Jurkat, Clone E6-1 (cell line): ENCODE data around the gene PITPNM1. TPM values are rescaled to one million over a fixed set of nuclear protein-coding genes. Genes with fewer than 3 reads are reported as not detected.
A peak's percentile ranks its signal among the peaks of the same experiment; 100 is the strongest.
"Not testable (repeated sequence)": the region's sequence is repeated elsewhere in the genome, so short reads cannot be mapped to it uniquely, and the experiment has no call there.

ENCODE experiments used
- DNase-seq: peaks from one replicate; pipeline ENCODE4 v3.0.0-alpha.2; 2011; ENCODE audit warnings: low read depth, low spot score
- H3K4me3 ChIP-seq: 2 replicates; pipeline ENCODE4 v1.5.1; 2011; ENCODE audit warnings: mild to moderate bottlenecking, low read length, control low read depth, moderate library complexity
- polyA plus RNA-seq: library from polyadenylated mRNA; unstranded; fragments of >200 nt; gene quantifications from one replicate; pipeline ENCODE4 v1.2.1, GENCODE V29; 2012; ENCODE audit warnings: missing spikeins; ENCODE audit not compliant: insufficient read length, insufficient read depth

The PITPNM1 gene
- polyA plus RNA-seq: 31.9 TPM

DNA sequence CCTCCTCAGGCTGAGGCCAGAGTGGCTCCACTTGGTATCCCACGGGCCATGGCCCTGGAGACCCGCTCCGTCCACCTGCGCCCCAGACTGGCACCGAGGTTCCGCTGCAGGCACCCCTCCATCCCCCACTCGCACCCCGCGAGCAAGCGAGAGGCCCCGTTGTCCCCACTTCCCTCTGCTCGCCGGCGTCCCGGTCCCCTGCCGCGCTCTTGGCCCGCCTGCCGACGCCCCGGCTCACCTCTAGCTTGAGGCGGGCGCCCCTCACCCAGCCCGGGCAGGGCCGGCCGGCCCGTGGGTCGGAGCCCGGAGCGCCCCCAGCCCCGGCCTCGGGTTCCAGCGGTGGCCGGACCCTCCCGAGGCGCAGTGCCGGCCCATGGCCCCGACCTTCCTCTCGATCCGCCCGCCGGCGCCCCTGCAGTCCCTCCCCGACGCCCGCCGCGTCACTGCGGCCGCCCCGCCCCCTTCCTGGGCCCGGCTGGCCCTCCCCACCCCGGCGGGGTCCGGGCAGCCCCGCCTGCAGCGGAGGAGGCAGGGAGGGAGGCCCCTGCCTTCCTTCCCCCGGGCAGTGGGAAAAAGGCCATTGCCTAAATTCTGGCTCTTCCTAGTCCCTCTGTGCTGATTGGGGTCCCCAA is at the start of gene PITPNM1:
TSS of gene PITPNM1 (minus strand) at position 414 of the 632 bp plus-strand sequence. CDS start 1,183 bp downstream, outside the sequence.
- H3K4me3 ChIP-seq: peak within 1 kb of the TSS; percentile 83
- DNase-seq: peak; percentile 23

DNA sequence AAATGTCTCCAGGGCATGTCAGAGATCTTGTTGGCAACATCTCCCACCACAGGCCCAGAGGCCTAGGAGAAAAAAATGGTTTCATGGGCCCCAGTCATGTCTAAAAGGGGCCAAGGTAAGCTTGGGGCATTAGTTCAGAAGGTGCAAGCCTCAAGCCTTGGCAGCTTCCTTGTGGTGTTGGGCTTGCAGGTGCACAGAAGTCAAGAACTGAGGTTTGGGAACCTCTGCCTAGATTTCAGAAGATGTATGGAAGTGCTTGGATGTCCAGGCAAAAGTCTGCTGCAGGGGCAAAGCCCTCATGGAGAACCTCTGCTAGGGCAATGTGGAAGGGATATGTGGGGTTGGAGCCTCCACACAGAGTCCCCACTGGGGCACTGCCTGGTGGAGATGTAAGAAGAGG is 46.5 kb upstream of the PITPNM1 start:
- DNase-seq: not testable (repeated sequence)

DNA sequence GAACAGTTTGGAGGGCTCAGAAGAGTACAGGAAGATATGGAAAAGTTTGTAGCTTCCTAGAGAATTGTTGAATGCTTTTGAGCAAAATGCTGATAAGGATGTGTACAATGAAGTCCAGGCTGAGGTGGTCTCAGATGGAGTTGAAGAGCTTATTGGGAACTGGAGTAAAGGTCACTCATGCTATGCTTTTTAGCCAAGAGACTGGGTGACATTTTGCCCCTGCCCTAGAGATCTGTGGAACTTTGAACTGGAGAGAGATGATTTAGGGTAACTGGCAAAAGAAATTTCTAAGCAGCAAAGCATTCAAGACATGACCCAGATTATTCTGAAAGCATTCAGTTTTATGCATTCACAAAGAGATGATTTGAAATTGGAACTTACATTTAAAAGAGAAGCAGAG is 46.0 kb upstream of the PITPNM1 start:
- DNase-seq: no peak
- H3K4me3 ChIP-seq: no peak overlapping the region

More for the DNA sequence above, 46.5 kb upstream of the PITPNM1 start:
- H3K4me3 ChIP-seq: not testable (repeated sequence)

DNA sequence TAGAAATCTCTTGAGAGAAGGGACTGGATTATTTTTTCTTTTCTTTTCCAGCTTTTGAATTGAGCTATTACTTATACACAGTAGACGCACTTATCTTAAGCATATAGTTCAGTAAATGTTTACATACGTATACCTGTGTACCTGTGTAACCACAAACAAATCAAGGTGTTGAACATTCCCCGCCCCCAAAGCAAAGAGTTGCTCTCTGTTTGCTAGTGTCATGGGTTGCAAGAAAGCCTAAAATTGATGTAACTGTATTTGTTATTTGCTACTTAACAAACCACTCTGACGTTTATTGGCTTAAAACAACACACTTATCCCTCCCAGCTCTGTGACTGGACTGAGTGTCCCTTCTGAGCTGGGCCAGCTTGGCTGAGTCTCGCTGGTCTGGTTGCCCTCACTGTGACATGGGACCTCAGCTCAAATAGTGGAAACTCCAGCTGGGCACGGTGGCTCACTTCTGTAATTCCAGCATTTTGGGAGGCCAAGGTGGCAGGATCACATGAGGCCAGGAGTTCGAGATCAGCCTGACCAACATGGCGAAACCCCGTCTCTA is 43.5 kb upstream of the PITPNM1 start:
- no peak overlapping the region for H3K4me3 ChIP-seq
- DNase-seq: no peak

DNA sequence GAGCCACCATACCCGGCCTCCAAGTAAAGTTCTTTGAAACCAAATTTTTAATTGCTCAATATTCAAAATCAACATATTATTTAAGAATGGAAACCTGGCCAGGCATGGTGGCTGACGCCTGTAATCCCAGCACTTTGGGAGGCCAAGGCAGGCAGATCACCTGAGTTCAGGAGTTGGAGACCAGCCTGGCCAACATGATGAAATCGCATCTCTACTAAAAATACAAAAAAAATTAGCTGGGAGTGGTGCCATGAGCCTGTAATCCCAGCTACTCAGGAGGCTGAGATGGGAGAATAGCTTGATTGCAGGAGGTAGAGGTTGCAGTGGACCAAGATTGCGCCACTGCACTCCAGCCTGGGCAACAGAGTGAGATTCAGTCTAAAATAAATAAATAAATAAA is 42.9 kb upstream of the PITPNM1 start:
- not testable (repeated sequence) for DNase-seq, H3K4me3 ChIP-seq

DNA sequence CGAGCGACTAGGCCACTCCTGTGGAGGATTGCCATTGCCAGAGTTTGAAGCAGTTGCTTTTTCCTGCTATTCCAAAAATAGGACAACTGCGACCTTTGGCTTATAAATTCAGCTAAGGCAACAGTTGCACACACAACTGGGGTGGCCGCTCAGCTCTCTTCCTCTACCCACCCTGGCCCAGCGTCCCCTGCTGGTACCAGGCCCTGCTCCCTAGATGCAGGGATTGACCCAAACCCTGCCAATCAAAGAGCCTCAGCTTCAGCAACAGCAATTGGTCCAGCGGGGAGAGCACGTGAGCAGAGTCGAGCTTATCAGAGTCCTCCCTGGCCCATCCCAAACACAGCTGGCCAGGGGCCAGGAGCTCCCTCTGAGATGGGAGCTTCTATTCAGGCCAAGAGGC is 40.1 kb upstream of the PITPNM1 start:
- H3K4me3 ChIP-seq: peak overlapping the region; percentile 32
- no peak for DNase-seq

DNA sequence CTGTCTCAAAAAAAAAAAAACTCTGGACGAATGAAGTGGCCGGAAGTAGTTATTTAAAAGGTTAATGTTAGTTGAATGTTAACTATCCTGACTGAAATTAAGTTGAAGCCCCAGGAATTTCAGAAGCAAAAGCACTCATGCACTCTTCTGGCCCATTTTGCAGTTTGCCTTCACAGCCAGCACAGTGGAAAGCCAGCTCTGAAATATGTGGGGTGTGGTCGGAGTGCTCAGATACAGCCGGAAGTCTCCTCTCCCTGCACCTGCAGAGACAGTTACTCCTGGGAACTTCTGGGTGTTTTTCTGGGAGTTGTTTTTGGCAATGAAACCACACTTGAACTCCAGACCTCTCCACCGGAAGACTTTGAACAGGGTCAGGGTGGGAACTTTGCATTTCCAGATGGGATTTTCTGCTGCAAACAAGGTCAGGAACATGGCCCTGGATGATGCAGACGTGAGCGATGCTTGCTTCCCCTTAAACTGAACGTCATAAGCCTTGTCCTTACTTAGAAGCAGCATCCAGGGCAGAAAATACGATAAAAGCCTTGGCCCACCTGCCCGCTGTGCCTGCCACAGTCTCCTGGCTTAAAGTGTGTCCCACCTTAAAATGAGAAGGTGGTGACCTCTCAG is 39.6 kb upstream of the PITPNM1 start:
- peak; percentile 75 for DNase-seq
- H3K4me3 ChIP-seq: peak overlapping the region; percentile 32

DNA sequence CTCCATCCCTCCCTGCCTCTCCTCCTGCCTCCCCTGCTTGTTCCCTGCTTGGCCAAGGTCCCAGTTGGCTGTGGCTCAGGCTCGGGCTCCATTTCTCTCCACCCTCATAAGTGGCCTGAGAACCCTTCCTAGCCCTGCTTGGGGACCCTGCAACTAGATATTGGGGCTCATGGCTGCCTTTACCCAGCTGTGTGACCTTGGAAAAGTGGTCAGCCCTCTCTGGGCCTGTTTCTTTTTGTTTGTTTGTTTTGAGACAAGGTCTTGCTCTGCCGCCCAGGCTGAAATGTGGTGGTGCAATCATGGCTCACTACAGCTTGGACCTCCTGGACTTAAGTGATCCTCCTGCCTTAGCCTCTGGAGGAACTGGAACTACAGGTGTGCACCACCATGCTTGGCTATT is 38.4 kb upstream of the PITPNM1 start:
- H3K4me3 ChIP-seq: no peak overlapping the region
- no peak for DNase-seq

DNA sequence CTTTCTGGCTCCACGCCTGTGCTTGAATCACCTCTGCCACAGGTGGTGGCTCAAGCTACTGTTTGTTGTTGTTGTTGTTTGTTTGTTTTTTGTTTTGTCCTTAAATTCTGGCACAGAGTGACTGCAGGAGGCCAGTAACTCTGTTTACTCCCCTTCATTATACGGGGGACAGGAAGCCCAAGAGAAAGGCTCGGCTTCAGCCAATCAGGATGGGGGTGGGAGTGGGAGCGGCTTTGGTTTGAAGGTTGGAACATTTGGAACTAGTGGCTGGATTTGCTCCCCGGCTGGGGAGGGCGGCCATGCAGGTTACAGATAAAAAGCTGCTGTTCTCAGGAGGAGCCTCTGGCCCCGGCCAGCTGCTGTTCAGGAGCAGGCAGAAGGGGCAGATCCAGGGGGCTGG is 37.8 kb upstream of the PITPNM1 start:
- no peak for DNase-seq

DNA sequence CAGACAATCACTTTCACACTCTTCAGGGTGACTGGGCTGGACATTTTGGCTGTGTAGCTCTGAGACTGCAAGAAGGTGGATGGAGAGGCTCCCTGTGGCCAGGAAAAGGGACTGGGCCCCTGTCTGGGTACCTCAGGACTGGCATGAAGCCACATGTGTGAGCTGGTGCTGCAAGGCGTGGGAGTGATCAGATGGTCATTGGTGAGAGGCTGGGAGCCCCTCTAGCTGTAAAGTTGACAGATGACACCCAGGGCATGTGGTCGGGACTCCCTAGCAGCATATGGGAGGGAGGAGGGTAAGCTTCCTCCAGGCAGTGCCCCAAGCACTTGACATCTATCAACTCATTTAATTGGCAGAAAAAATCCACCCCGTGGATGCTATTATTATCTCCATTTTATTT is 37.0 kb upstream of the PITPNM1 start:
- DNase-seq: no peak
- H3K4me3 ChIP-seq: no peak overlapping the region

More for the DNA sequence above, 37.8 kb upstream of the PITPNM1 start:
- H3K4me3 ChIP-seq: no peak overlapping the region

DNA sequence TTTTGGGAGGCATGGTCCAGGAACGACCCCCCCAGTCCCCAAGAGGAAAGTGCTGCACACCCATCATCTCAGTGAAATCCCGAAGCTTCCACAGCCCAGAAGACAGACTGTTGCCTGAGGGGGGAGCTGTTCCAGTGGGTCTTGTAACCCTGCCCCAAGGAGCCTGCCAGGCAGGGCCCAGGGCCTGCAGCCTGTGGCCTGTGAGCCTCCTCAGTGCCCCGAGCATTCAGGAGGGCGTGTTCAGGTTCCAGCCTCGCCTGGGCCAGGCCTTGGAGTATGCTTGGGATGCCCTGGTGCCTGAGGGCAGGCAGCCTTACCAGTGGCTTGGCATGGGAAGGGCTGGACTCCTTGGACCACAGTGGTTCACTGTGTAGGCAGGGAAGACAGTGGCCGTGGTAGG is 36.0 kb upstream of the PITPNM1 start:
- DNase-seq: no peak
- no peak overlapping the region for H3K4me3 ChIP-seq

DNA sequence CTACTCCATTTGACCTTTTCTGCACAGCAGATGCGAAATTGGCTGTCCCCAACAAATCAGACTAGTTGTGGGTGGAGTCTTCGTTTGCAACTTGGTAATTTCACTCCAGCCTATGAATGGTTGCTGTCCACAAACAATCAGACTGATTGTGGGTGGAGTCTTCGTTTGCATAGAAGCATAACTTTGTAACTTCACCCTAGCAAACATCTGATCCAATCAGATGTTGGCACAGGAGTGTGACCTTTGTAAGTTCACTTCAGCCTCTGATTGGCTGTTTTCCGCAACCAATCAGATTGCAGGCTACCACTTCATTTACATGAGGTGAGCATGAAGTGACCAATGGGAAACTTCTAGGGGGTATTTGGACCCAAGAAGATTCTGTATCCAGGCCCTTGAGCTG is 34.4 kb upstream of the PITPNM1 start:
- DNase-seq: peak; percentile 21
- H3K4me3 ChIP-seq: no peak overlapping the region

DNA sequence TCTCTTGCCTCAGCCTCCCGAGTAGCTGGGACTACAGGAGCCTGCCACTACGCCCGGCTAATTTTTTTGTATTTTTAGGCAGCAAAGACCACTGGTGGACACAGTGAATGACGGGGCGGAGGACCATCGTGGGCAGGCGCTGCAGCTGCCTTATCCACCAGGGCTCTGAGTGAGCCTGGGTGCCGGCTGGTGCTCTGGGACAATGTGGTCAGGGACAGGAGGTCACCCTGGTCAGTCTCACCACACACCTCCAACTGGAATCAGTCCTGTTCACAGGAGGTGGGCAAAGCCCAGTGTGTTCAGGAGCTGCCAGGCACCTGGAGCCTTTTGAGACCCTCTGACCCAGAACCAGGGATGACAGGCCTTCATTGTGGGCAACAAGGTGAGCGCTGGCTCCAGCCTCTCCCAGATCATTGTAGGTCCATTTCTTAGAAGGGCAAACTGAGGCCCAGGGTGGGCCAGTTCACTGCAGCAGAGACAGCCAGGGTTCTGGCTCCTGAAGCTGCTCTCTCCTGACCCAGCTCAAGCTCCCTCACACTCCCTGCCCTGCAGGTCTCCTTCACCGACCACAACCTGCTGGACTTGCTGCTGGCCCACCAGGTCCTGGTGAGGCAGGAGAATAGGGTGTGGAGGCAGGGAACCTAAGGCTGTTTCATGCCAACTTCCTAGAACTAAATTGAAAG is 33.8 kb upstream of the PITPNM1 start:
- DNase-seq: no peak
- H3K4me3 ChIP-seq: no peak overlapping the region

DNA sequence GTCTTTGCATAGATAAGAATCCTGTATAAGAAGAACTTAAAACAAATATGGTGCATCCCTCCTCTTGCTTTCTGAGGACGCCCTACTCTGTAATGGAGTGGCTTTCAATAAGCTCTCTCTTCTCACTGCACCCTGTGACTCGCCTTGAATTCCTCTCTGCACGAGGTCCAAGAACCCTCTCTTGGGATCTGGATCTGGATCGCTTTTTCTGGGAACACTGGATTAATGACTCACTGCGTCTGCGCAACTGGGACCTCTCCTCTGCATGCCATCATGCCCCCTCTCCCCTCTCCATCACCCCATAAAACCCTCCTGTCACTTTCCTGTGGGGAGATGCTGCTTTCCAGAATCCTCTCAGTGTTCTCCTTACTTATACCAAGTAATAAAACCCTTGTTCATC is 33.1 kb upstream of the PITPNM1 start:
- H3K4me3 ChIP-seq: no peak overlapping the region
- DNase-seq: no peak

DNA sequence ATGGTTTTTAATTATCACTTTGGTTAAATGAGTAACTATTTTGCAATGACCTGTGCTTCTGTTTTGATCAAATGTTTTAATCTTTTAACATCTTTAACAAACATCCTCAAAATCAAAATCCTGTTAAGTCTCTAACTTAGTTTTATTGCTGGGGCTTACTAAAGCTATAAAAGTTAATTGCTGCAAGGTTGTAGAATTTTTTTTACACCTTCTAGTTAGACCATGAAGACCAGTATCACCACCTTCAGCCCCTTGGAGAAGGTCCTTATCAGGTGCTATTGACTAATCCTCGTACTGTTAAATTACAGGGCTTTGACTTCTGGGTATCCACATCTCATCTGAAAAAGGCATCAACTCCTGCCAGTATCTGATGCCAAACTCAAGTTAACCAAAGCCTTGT is 30.4 kb upstream of the PITPNM1 start:
- no peak for DNase-seq
- no peak overlapping the region for H3K4me3 ChIP-seq

DNA sequence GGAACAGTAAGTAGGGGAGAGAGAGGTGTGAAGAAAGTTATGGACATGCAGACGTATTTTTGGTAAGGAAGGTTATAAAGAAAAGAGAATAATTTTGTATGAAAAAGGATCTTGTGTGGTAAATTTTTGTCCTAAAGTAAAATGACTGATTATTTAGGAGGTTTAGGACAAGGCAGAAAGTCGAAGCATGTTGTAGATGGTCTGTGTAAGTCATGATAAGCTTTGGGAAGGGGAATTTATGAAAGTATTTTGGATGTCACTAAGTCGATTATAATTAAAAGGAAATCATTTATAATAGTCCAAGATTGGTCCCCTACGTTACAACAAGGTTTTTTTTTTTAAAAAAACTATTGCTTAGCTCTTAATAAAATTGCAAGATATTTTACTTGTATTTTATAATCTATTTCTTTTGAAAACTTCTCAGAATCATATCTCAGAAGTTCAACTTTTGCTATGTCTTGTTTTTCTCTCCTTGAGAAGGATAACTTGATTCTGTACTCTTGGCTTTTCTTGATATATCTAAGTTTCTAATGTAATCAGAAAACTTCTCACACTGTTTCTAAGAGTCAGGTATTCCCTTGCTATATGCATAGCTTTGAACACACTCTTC is 29.0 kb upstream of the PITPNM1 start:
- H3K4me3 ChIP-seq: no peak overlapping the region
- no peak for DNase-seq

DNA sequence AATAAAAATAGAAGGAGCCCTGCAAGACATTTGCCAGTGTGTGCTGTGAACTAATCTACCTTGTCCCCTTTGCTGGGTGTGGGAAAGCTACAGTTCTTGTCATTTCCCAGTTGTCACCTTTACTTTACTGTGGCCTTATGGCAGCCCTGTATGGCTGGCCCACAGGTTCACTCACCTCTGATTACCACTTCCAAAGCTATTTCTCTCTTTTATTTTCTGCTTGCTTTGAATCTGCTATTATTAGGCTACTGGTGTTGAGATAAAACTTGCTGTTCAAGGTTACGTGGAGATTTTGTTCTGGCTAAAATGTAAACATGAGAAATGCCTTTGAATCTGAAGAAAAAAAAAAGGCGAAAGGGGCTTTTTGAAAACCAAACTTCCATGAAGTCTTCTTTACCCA is 27.7 kb upstream of the PITPNM1 start:
- no peak overlapping the region for H3K4me3 ChIP-seq
- DNase-seq: no peak

DNA sequence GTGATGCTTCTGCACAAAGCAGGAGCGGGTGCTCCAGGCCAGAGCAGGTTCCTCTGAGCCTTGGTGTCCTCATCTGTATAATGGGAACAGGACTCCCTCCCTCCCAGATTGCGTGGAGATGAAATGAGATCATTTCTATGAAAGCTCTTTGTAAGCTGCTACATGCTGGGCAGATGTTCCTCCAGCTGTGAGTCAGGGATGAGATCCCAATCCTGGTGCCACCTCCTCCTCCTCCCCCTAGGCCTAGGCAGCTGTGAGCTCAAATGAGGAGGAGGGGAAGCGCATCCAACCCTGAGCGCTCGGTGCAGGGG is 25.1 kb upstream of the PITPNM1 start:
- H3K4me3 ChIP-seq: no peak overlapping the region
- no peak for DNase-seq

DNA sequence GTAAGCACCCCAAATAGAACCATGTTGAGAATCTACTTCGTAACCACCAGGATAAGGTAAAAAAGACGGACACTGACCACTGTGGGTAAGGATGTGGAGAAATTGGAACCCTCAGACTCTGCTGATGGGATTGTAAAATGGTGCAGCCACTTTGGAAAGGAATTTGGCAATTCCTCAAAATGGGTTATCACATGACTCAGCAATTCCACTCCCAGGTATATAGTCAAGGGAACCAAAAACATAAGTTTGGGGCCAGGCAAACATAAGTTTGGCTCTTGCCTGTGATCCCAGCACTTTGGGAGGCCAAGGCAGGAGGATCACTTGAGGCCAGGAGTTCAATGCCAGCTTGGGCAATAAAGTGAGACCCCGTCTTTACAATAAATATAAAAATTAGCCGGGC is 23.2 kb upstream of the PITPNM1 start:
- no peak for DNase-seq
- no peak overlapping the region for H3K4me3 ChIP-seq
